HG03565 (cell line): ENCODE results near the gene TCF7L2.

Experiments
- ATAC-seq: cut with Tn5 transposase; IDR thresholded peaks from one replicate; pipeline ENCODE4 v1.9.1; 2021; ENCODE audit warnings: mild to moderate bottlenecking, moderate library complexity; ENCODE audit not compliant: unreplicated experiment

Gene TCF7L2

DNA sequence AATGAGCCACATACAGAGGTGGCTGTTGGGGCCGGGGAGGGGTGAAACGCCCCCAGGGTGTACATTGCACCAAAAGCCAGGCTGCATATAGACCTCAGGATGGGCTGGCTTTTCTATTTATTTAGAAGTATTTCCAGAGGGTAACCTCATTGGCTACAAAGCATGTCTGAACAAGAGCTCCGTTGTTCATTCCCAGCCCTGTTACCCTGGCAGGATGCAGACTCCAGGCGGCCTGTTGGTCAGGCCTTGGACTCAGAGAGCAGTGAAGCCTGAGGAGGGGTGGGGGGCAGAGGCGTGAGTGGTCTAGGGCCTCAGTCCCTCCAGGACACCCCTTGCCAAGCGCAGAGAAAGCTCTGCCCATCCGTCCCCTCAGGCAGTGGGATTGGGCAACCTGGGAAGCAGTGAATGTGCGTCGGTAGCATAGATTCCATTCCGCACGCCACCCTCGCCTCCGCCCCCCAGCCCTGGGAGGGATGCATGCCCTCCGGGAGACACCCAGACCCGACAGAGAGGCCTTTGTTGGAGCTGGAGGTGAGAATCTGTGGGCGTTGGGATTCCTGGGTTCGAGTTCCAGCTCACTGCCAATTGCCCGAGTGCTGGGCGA, 41.9 kb downstream of the TCF7L2 start:
- no peak for ATAC-seq

DNA sequence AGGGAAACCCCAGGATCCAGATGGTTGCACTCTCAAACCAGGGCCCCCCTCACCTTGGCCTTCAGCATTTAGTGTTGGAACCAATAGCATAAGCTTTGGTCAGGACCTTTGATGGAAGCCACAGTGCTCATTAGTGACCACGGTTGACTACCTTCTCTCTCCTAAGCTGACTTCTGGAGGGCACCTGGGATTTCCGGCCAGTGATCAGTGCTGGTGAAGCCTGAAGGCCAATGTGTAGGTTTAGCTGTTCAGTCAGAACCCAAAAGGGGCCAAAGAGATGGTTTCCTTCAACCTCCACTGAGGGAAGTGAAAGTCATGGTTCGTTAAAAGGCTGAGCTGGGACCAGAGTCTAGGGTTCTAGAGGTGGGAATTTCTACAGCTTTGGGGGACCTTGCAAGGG, 46.4 kb downstream of the TCF7L2 start:
- ATAC-seq, result no peak

DNA sequence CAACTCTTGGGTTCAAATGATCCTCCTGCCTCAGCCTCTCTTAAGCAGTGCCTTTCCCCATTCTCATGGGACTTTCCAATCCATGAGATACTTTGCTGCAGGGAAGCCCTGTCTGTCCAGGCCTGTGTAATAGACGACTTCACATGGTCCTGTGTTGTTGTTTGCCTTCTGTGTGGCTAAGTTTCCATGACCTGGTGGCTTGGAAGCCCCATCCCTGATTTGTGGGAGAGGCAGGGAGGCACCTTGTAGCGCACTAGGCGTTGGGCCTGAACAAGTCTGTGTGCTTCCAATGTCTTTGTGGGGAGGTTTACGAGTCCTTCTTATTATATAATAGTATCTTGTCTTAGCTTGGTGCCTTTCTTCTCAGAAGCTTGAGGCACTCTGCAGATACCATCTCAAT, 49.1 kb downstream of the TCF7L2 start:
- no peak for ATAC-seq

DNA sequence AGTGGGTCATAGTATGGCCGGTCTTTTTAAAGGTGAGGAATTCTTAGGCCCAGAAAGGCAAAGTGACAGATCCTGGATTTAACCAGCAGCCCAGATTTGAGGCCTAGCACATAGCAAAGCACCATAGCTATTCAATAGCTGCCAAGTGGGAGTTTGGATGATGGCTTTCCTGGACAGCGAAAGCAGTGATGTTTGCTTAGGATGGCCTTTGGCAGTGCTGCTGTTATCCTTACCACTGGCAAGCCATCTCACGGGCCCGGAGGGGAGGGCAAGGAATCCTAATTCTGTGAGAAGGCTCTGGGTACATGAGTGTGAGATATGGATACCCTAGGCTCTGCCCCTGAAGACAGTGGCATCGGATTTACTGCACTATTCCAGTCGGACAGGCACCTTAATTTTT, 50.4 kb downstream of the TCF7L2 start:
- no peak for ATAC-seq

DNA sequence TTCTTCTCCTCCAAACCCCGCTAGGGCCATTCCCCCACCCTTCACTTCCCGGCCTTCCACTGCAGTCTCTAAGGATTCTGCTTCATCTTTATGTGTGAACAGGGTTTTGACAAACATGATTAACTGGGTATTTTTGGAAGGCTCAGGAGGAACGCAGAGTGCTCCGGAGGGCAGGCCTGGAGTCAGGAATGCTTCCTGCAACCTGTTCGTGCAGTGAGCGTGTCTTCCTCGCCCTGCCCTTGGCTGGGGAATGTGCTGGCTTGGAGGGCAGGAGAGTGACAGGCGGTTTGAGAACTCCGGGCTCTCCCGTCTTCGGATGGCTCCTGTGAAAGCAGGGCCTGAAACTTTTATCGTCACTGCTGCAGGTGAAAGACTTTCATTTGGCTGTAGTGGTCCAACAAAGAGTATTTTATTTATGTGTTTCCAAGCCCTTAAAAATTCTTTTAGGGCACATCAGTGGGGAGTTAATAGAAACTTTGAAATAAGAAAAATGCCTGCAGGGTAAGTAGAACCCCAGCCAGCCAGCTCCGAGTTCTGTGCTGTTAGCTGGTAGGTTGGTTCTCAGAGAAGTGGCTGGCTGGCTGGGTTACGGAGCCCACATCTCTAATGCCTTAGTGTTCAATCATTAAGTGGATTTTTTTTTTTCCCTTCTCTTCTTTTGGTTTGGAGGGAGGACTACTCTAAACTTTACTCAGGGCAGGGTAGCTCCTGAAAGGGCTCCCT, 51.0 kb downstream of the TCF7L2 start:
- no peak for ATAC-seq

DNA sequence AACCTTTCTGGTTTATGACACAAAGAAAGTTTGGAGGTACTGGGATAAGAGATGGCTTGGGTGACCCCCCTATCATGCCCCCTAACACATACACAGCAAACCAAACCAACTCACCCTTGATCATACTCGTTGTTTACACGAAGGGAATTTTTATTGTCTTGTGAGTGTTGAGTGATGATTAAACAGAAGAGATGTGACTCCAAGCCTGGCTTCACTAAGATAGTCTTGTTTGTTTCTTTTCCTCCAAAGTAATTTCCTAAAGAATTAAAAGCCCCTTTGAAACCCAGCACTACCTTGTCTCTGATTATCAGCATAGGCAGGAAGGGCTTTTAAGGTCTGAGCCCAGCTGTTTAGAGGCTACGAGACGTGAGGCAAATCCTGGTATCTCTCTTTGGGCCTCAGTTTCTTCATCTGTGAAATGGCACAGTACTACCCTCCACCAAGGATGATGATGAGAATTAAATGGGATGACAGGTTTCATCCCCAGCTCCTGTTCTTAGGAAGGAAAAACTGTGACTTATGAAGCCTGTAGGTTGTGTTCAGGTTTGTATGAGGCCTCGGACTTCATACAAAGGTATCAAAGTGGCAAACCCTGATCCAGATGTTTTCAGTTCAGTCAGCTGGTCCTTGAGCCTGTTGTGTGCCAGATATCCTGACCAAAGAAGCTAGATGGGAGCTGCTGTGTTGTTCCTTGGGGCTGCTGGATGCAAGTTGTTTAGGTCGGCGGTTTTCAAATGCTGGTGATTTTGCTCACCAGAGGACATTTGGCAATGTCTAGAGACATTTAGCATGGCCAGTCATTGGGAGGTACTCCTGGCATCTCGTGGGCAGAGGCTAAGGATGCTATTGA, 51.8 kb downstream of the TCF7L2 start:
- ATAC-seq, result no peak

DNA sequence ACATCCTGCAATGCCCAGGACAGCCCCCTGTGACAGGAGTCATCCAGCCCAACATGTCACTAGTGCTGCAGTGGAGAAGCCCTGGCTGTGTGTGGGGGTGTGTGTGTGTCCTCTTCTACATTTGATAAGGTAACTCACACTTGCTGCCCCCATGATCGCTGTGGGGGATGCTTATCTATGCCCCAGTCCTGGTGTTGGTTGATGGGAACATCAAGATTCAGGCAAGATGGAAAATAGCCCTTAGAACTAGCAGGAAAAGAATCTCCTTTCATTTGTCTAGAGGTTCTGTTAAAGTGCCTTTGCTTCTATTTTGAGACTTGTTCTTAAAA, 52.4 kb downstream of the TCF7L2 start:
- no peak for ATAC-seq

DNA sequence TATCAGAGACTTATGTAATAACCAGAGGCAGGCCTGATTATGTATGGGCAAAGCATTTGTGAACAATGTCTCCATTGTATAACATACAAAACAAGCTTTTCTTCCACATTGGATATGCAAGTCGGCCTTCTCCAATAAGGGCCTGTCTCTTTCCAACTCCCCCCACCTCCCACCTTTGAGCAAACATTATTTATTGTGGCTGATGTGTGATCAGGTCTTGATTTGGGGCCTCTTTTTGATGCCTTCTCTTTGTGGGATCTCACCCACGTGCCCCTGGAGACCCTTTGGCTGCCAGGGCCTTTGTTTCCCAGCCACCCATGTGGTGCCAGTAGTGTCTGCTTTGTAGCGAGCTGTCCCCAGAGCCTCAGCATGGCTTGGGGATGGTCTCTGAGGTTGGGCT, 53.0 kb downstream of the TCF7L2 start:
- no peak for ATAC-seq

DNA sequence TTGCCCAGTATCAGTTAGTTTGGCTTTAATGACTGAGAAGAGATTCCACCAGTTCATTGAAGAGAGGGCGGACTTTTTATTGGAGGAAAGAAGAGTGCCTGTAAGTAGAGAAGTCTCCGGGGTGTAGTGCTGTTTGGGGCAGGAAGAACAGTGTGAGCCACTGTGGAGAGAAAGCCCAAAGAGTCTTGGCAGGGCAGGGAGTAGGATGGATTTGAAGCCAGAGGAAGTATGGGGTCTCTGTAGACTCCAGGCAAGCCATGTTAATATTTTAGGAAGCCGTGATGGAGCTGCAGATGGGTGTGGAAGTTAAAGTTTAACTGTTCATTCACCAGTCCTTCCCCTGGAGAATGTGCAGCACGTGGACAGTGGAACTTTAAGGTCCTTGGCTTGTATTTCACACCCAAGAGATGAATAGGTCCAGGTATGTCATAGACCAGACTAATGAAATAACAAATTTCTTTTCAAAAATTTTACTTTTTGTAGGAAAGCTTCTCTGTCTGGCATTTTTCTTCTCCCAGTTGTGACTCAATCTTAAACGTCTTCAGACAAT, 54.1 kb downstream of the TCF7L2 start:
- no peak for ATAC-seq

DNA sequence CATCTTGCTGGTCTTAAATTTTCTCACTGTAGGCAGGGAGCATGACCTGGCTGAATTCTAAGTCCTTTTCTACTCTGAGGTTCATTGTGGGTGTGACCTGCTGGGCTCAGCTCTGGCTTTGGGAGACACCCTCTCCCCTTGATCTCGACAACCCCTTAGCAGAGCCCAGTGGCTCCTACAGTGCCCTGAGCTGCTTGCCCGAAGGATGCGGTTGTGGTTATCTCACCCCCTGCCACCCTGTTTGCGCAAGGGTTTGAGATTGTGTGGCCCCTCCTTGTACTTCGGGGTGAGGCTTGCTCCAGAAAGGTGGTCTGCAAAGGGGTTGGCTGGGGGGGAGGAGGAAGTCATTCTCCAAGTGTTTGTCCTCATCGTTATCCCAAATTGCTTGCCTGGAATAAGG, 55.3 kb downstream of the TCF7L2 start:
- no peak for ATAC-seq

DNA sequence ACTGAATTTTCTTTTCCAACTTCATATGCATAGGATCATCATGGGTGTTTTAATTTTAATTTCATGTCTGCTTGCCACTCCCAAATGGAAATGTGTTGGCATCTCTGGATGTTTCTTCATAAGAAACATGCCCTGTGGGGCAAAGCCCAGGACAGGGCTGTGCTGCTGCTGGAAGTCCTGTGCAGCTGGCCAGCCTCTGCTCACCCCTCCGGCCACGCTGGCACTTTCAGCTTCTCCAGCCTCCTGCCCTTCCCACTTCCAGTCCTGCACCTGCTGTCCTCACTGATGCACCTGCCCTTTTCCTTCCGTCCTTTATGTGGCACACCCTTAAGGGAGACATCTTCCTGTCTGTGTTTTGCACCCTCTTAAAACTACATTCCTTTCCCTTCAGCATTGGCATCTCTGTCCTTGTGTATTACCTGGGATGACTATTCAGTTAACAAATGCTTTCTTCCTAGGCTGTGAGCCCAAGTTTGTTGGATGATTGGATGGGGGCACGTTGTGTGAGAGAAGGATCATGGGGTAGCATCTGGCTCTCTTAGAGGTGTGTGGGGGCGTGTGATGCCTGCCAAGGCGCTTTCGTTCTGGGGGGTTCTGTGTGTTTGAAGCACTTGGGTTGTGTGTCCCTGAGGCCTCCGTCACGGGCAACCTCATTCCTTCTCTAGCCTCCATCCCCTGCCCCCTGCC, 56.8 kb downstream of the TCF7L2 start:
- ATAC-seq, result no peak

DNA sequence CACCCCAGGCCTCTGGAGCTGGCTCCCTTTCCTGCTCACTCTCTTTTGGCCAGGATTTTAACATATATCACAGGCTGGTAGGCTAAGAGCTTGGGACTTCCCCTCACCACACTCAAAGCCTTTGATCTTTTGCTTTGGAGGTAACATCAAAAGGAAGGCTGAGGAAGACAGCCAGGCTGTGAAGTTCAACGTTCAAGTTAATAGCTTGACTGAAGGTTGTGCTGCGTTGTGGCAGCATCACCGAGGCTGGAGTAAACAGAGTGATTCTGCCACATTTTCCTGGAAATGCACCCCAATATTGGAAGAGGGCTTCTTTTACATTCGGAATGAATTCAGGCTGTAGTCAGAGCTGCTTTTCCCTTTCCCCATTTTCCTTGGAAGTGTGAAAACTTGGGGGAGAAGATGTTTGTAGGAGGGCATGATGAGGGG, 57.3 kb downstream of the TCF7L2 start:
- no peak for ATAC-seq

DNA sequence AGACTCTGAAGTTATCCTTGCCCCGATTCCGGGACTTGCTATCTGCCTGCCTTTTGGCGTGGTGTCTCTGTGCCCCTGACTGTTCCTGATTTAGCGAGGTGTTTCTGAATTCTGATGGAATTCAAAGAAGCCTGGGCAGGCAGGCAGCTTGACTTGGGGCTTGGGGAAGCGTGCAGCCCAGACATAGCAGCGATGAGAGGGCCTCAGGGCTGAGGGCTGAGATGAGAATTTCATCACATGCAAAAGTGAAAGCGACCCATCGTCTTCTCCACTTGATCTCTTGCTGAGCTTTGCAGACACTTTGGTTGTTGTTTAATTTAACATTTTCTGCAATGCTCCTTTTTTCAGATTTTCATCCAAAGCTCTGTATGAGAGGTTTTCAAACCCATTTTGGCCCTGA, 57.8 kb downstream of the TCF7L2 start:
- no peak for ATAC-seq

DNA sequence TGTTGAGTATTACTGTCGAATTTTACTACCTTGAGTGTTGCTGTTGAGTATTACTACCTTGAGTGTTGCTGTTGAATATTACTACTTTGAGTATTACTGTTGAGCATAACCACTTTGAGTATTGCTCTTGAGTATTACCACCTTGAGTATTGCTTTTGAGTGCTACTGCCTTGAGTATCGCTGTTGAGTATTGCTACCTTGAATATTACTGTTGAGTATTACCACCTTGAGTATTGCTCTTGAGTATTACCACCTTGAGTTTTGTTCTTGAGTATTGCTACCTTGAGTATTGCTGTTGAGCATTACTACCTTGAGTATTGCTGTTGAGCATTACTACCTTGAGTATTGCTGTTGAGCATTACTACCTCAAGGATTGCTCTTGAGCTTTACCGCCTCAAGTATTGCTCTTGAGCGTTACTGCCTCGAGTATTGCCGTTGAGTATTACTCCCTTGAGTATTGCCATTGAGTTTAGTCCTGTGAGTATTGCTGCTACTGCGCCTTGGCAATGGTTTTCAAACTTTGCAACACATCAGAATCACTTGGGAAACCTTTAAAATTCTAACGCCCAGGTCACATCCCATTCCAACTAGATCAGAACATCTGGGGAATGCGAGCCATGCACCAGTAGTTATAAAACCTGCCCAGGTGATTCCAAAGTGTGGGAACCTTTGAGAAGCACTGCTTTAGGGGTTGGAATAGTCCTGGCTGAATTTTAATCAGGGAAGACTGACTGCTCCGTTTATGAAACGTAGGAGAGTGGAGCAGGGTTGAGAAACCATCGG, 61.7 kb downstream of the TCF7L2 start:
- no peak for ATAC-seq

DNA sequence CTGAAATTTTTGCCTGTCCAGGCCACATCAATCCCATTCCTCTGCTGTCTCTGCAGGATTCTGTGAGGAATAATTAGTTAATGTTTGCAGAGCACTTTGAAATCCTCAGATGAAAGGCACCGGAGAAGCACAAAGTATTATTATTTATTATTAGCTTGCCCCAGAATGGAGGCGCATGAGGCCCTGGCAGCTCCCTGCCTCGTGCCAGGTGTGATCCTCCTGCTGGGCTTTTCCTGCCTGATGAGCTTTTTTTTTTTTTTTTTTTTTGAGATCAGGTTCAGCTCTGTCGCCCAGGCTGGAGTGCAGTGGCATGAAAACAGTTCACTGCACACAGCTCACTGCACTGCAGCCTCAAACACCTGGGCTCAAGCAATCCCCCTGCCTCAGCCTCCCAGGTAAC, 65.2 kb downstream of the TCF7L2 start:
- no peak for ATAC-seq

DNA sequence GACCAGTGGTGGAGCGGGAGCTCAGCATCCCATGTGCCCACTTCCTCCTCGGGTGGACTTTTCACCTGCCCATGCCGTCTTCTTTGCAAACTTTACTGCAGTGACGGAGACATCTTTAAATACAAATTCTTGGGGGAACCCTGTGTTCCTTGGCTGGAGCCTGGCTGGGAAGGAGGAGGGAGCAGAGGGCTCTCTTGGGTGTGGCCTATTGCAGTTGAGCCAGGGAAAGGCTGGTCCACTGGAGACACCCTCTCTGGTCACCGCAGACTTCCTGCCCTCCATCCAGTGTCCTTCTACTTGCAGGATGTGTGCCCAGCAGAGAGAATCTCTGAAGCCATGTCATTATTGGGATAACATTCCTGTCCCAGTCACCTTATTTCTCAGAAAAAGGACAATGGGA, 67.3 kb downstream of the TCF7L2 start:
- ATAC-seq, result no peak

DNA sequence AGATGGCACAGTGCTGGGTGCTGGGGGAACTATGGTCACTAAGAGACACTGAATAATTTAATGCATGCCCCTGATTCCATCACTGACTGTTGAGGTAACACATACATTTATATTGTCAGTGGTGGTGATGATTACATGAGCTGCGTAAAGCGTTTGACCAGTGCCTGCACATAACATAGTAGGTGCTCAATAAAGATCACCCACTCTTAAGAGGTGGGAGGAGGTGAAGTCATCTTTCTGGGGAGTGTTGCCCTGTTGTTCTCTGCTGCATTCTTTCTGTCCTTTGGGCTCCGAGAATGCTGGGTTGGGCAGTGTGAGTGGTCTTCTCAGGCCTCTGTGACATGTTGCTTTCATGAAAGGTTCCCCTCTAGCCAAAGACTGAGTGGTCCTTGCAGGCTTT, 68.0 kb downstream of the TCF7L2 start:
- ATAC-seq, result no peak

DNA sequence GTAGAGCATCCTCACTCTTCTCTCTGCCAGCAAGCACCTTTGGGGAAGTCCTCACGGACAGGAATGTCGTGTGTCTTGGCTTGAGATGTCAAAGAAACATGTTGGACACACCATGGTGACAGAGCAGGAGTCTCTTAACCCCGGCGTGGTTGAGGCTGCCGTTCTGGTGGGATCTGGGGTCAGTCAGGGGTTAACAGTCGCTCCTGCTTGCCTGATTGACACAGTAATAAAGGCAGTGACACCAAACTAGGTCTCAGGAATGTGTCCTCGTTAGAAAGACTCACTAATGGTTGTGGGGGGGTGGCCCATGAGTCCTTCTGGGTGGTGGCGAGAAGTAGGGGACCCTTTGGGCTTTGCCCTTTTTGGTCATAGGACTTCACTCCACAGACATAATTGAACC, 69.0 kb downstream of the TCF7L2 start:
- no peak for ATAC-seq

DNA sequence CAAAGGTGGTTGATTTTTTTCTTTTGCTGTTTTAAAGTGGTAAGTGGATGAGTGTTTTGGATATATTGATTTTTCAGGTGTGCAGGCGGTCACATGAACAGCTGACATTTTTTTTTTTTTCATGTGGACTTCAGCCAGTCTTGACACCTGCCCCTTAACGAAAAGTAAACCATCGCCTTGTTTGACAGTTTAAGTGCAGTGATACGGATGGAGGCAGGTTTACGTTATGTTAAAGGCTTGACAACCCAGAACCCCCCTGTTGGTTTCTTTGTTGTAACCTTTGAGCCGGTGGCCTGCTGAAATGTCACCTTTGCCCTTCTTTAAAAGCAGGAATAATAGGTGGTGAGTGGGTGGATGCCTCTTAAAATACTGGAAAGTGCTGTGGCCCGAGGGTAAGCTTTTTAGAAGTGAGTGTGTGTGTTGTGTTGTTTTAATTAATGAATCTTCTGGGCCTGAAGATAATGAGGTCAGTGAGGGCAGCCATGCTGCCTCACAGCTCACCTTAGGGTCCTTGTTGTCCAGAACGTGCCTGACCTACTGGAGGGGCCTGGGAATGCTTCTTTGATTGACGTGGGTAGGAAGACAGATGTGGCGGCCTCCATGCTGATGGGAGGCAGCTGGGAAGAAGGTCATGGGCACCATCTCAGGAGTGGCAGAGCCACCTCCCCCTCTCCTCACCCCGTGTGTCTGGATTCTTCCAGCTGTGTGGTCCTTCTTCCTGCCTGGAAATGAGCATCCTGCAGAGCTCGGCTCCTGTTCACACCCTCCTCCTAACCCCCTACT, 69.8 kb downstream of the TCF7L2 start:
- ATAC-seq, result no peak

DNA sequence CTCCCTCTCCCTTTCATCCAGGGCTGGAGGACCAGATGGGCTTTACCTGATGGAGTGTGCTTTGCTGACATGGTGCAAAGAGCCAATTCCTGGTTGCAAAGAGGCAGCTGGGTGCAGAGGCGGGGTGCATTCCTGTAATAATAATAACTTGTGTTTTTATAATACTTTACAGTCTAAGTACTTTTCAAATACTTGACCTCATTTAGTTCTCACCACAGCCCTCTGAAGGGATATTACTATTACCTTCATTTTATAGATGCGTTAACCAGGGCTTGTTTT, 70.4 kb downstream of the TCF7L2 start:
- ATAC-seq, result no peak
